Trophoblast cell (in vitro differentiated cells and primary cell): ENCODE measurements around the gene ASXL2.
"Not testable (repeated sequence)": the region's sequence is repeated elsewhere in the genome, so short reads cannot be mapped to it uniquely, and the experiment has no call there.

Experiments
- DNase-seq, 2 donors: peaks; one replicate each; pipeline ENCODE4 v3.0.0-alpha.2; 2016
- H2AFZ ChIP-seq: 2 replicates; pipeline ENCODE4 v1.6.1; 2013; ENCODE audit warnings: low read length, moderate library complexity, mild to moderate bottlenecking; ENCODE audit not compliant: insufficient read depth, poor library complexity
- H2AK5ac ChIP-seq: 2 replicates; pipeline ENCODE4 v1.6.1; 2013; ENCODE audit warnings: mild to moderate bottlenecking, low read length
- H2BK120ac ChIP-seq: 2 replicates; pipeline ENCODE4 v1.6.1; 2013; ENCODE audit warnings: low read length, mild to moderate bottlenecking, moderate library complexity; ENCODE audit not compliant: insufficient read depth, poor library complexity
- H2BK12ac ChIP-seq: 2 replicates; pipeline ENCODE4 v1.6.1; 2013; ENCODE audit warnings: mild to moderate bottlenecking, low read length, moderate library complexity
- H2BK5ac ChIP-seq: 2 replicates; pipeline ENCODE4 v1.6.1; 2013; ENCODE audit warnings: low read length, low read depth, moderate library complexity, mild to moderate bottlenecking; ENCODE audit not compliant: poor library complexity
- H3K14ac ChIP-seq: 2 replicates; pipeline ENCODE4 v1.6.1; 2013; ENCODE audit warnings: mild to moderate bottlenecking, low read length
- H3K18ac ChIP-seq: 2 replicates; pipeline ENCODE4 v1.6.1; 2013; ENCODE audit warnings: mild to moderate bottlenecking, low read length
- H3K23ac ChIP-seq: 2 replicates; pipeline ENCODE4 v1.6.1; 2013; ENCODE audit warnings: low read length
- H3K27ac ChIP-seq: 2 replicates; pipeline ENCODE4 v1.5.1; 2013; ENCODE audit warnings: low read depth, mild to moderate bottlenecking, inconsistent platforms, low read length, moderate library complexity
- H3K27me3 ChIP-seq: 2 replicates; pipeline ENCODE4 v1.6.1; 2013; ENCODE audit warnings: inconsistent platforms, mild to moderate bottlenecking, low read length, moderate library complexity; ENCODE audit not compliant: insufficient read depth
- H3K36me3 ChIP-seq, 2 experiments: 1 replicate in 1 of 2; 2 replicates in 1 of 2; pipeline ENCODE4 v1.6.1; 2013; ENCODE audit warnings: low read length in 2 of 2, mild to moderate bottlenecking in 2 of 2, moderate library complexity in 1 of 2; ENCODE audit not compliant: insufficient read depth in 2 of 2, control insufficient read depth in 1 of 2
- H3K4ac ChIP-seq: 2 replicates; pipeline ENCODE4 v1.6.1; 2013; ENCODE audit warnings: low read depth, mild to moderate bottlenecking, low read length, moderate library complexity
- H3K4me1 ChIP-seq, 2 experiments: 1 replicate in 1 of 2; 2 replicates in 1 of 2; pipeline ENCODE4 v1.6.1; 2013; ENCODE audit warnings: low read length in 2 of 2, mild to moderate bottlenecking in 2 of 2, moderate library complexity in 1 of 2; ENCODE audit not compliant: insufficient read depth in 2 of 2, control insufficient read depth in 1 of 2
- H3K4me2 ChIP-seq: 2 replicates; pipeline ENCODE4 v1.6.1; 2013; ENCODE audit warnings: inconsistent platforms, mild to moderate bottlenecking, low read length, moderate library complexity
- H3K4me3 ChIP-seq: 2 replicates; pipeline ENCODE4 v1.5.1; 2013; ENCODE audit warnings: mild to moderate bottlenecking, low read depth, low read length, inconsistent platforms
- H3K79me1 ChIP-seq: one replicate; pipeline ENCODE4 v1.6.1; 2013; ENCODE audit warnings: low read length
- H3K79me2 ChIP-seq: 2 replicates; pipeline ENCODE4 v1.6.1; 2013; ENCODE audit warnings: low read length, mild to moderate bottlenecking; ENCODE audit not compliant: control insufficient read depth, insufficient read depth, poor library complexity
- H3K9ac ChIP-seq: 2 replicates; pipeline ENCODE4 v1.6.1; 2013; ENCODE audit warnings: mild to moderate bottlenecking, low read length
- H3K9me3 ChIP-seq: 2 replicates; pipeline ENCODE4 v1.6.1; 2013; ENCODE audit warnings: low read depth, mild to moderate bottlenecking, control low read depth, inconsistent platforms, low read length; ENCODE audit not compliant: insufficient read depth
- H4K12ac ChIP-seq: 2 replicates; pipeline ENCODE4 v1.6.1; 2013; ENCODE audit warnings: low read depth, mild to moderate bottlenecking, low read length, moderate library complexity
- H4K8ac ChIP-seq: 2 replicates; pipeline ENCODE4 v1.6.1; 2013; ENCODE audit warnings: low read depth, mild to moderate bottlenecking, low read length, moderate library complexity
- H4K91ac ChIP-seq: one replicate; pipeline ENCODE4 v1.6.1; 2013; ENCODE audit warnings: low read depth, mild to moderate bottlenecking, low read length, moderate library complexity
- WGBS: extraction: QIAGEN DNeasy Blood & Tissue Kit; methylation state at CpG from one replicate; pipeline ENCODE4 v1.1.7; 2013; ENCODE audit warnings: missing lambda C conversion rate; ENCODE audit not compliant: insufficient read length, insufficient coverage; ENCODE audit errors: extremely low coverage; 5-methylcytosine and 5-hydroxymethylcytosine counted together

ASXL2 gene

DNA sequence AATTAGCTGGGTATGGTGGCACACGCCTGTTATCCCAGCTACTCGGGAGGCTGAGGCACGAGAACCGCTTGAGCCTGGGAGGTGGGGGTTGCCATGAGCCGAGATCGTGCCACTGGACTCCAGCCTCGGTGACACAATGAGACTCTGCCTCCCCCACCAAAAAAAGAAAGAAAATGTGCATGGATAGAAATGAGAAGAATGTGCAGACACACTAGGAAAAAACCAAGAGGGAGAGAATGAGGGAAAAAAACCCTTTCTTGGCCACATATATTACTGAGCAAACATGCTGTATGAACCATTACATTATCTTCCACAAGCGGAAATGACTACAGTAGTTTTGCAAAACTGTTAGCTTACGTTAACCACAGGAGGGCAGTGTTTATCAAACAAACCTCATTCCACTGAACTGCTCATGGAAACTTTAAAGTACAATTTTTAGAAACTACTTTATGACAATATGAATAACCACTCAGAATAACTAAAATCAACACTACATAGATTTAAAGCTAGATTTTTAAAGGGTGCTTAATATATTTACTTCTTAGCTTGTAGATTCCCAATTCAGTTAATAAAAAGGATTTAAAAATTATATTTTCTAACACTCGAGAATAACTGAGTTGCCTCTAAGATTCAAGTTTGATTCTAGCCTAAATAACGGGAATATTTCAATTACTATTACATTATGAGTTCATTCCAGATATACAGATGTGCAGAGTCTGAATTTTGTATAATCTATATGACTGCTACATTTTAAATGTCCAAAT, 26.4 kb downstream of the ASXL2 start:
- no CpG with 5 or more reads among the region's 11 CpGs for WGBS
- Histone ChIP-seq H3K4me2 (no peak overlapping the region), H3K23ac (no peak overlapping the region), H3K79me2 (peaks cover 2% of the 10 kb centered on the region), H2BK12ac (no peak overlapping the region), H3K36me3 (peaks cover 0 to 4% of the 10 kb centered on the region in 2 experiments), H3K4ac (peak overlapping the region; percentile 27), H3K4me1 (no peaks in the 10 kb centered on the region), H4K91ac (no peak overlapping the region), H3K9me3 (no peaks in the 10 kb centered on the region), H3K79me1 (no peaks in the 10 kb centered on the region), H3K27ac (no peak overlapping the region), H3K27me3 (no peaks in the 10 kb centered on the region), H4K12ac (no peak overlapping the region), H3K9ac (no peak overlapping the region), H4K8ac (no peak overlapping the region), H3K18ac (peak overlapping the region; percentile 6), H2BK120ac (no peak overlapping the region), H3K4me3 (no peak overlapping the region), H2AFZ (no peak overlapping the region), H3K14ac (no peak overlapping the region), H2AK5ac (no peak overlapping the region), H2BK5ac (no peak overlapping the region)
- peak; percentile 28 to 71 for DNase-seq

DNA sequence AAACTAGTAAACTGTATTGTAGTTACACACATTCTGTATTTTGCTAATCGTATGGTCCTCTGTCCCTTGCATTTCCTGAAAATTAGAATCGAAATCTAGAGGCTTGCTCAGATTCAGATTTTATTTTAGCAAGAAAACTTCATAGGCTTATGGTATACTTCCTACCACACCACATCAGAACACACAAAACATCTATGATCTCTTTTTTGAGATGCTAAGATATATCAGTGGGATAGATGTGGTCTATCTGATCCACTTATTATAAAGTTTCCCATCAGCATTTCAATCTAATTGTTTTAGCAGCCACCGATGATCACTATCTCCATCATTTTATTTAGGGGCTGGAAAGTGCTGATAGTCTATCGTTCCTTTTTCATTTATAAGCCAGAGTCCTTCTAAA, 27.9 kb downstream of the ASXL2 start:
- H3K4ac ChIP-seq, H2BK5ac ChIP-seq, H4K8ac ChIP-seq, H4K12ac ChIP-seq, H3K79me2 ChIP-seq, DNase-seq, H3K9ac ChIP-seq, H3K23ac ChIP-seq, H2AK5ac ChIP-seq, H3K27ac ChIP-seq, H3K79me1 ChIP-seq, H2BK12ac ChIP-seq, H3K18ac ChIP-seq, H3K9me3 ChIP-seq, H3K4me2 ChIP-seq, H2BK120ac ChIP-seq, H3K14ac ChIP-seq, H2AFZ ChIP-seq, H3K27me3 ChIP-seq, H3K36me3 ChIP-seq, H3K4me3 ChIP-seq, H3K4me1 ChIP-seq, H4K91ac ChIP-seq: not testable (repeated sequence)
- no CpG with 5 or more reads among the region's 4 CpGs for WGBS

DNA sequence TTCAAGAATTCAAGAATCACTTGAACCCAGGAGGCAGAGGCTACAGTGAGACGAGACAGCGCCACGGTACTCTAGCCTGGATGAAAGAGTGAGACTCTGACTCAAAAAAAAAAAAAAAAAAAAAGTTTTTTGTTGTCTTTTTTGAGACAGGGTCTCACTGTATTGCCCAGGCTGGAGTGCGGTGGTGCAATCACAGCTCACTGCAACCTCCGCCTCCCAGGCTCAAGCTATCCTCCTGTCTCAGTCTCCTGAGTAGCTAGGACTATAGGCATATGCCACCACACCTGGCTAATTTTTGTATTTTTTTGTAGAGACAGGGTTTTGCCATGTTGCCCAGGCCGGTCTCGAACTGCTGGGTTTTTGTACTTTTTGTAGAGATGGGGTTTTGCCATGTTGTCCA, 28.9 kb downstream of the ASXL2 start:
- H3K9me3 ChIP-seq, DNase-seq, H3K4me3 ChIP-seq, H2AFZ ChIP-seq, H3K18ac ChIP-seq, H2AK5ac ChIP-seq, H3K27me3 ChIP-seq, H3K23ac ChIP-seq, H3K4me1 ChIP-seq, H3K79me2 ChIP-seq, H3K27ac ChIP-seq, H3K14ac ChIP-seq, H2BK5ac ChIP-seq, H2BK120ac ChIP-seq, H3K36me3 ChIP-seq, H3K9ac ChIP-seq, H4K12ac ChIP-seq, H4K8ac ChIP-seq, H4K91ac ChIP-seq, H2BK12ac ChIP-seq, H3K4me2 ChIP-seq, H3K4ac ChIP-seq, H3K79me1 ChIP-seq: not testable (repeated sequence)
- no CpG with 5 or more reads among the region's 7 CpGs for WGBS

DNA sequence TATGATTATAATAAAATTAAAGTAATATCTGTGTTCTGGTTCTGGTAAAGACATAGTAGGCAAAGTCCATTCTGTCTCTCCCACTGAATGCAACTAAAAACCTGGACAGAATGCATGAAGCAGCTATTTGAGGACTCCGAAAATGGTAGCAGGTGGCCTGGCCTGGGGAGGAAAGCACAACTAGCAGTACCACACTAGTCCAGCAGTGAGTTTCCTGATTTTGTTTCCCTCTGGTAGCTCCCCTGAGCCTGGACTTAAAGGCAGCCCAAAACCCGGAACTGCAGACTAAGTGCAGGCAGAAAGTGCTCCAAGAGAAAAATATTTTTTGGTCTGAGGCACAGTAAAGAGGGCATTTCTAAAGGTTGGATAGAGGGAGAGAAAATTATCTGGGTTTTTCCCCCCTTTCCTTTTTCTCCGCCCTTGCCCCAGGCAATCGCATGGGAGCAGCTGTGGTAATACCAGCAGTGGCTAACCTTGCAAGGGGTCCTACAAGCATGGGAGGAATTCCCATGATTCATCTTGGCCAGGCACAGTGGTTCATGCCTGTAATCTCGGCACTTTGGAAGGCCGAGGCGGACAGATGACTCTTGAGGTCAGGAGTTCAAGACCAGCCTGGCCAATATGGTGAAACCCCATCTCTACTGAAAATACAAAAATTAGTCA, 32.3 kb downstream of the ASXL2 start:
- H4K12ac ChIP-seq, result no peak overlapping the region
- H3K4me3 ChIP-seq, result no peak overlapping the region
- H3K4ac ChIP-seq, result no peak overlapping the region
- no peak overlapping the region for H3K27ac ChIP-seq
- no peak overlapping the region for H2BK5ac ChIP-seq
- H3K9ac ChIP-seq, result no peak overlapping the region
- H3K18ac ChIP-seq, result no peak overlapping the region
- no peak overlapping the region for H4K8ac ChIP-seq
- H2BK12ac ChIP-seq, result no peak overlapping the region
- peak; percentile 85 to 93 for DNase-seq
- H3K79me1 ChIP-seq, result no peaks in the 10 kb centered on the region
- no peak overlapping the region for H3K4me2 ChIP-seq
- H3K27me3 ChIP-seq, result no peaks in the 10 kb centered on the region
- no peak overlapping the region for H2AFZ ChIP-seq
- H3K14ac ChIP-seq, result no peak overlapping the region
- no peaks in the 10 kb centered on the region for H3K79me2 ChIP-seq
- H2BK120ac ChIP-seq, result no peak overlapping the region
- no peaks in the 10 kb centered on the region for H3K4me1 ChIP-seq
- H3K9me3 ChIP-seq, result no peaks in the 10 kb centered on the region
- WGBS, result no CpG with 5 or more reads among the region's 7 CpGs
- no peaks in the 10 kb centered on the region for H3K36me3 ChIP-seq
- no peak overlapping the region for H2AK5ac ChIP-seq
- no peak overlapping the region for H4K91ac ChIP-seq
- H3K23ac ChIP-seq, result no peak overlapping the region
